ENCODE results near the gene SLC9A4. TPM values are rescaled to one million over a fixed set of nuclear protein-coding genes. Genes with fewer than 3 reads are reported as not detected.

Gene SLC9A4
- total and polyA plus RNA-seq, 2 of the 4 experiments (the other 2 are of a cell fraction), result not detected

- Histone ChIP-seq H3K36me3 (ENCODE audit: control insufficient read depth, insufficient read depth, low read length) (no peaks in the 10 kb centered on the region), H2BK20ac (ENCODE audit: low read depth, low read length) (no peak overlapping the region), H2BK5ac (ENCODE audit: low read depth, low read length, poor library complexity, severe bottlenecking) (no peak overlapping the region), H3K14ac (replicated peaks; ENCODE audit: low read depth, low read length) (no peak overlapping the region), H3K4me3 (ENCODE audit: insufficient read depth, low read depth, low read length) (no peak overlapping the region), H3K27ac (ENCODE audit: insufficient read depth, low read length) (no peak overlapping the region), H4K91ac (ENCODE audit: insufficient read depth, low read depth, low read length) (no peak overlapping the region), H3K23ac (ENCODE audit: low read depth, low read length) (no peak overlapping the region), H3K4me1 (ENCODE audit: control insufficient read depth, insufficient read depth, low read length) (no peaks in the 10 kb centered on the region), H3K4ac (ENCODE audit: low read depth, low read length) (no peak overlapping the region), H3K4me2 (ENCODE audit: low read depth, low read length) (no peak overlapping the region), H2AFZ (replicated peaks; ENCODE audit: low read length, poor library complexity) (no peak overlapping the region), H3K9me3 (ENCODE audit: control insufficient read depth, insufficient read depth, low read length) (no peaks in the 10 kb centered on the region), H2AK5ac (ENCODE audit: low read depth, low read length) (no peak overlapping the region), H3K56ac (ENCODE audit: extremely low read depth, insufficient read depth, low read length) (no peak overlapping the region), H4K8ac (ENCODE audit: low read depth in 2 of 2, low read length in 2 of 2) (no peak overlapping the region), H3K9ac (ENCODE audit: low read depth, low read length) (no peak overlapping the region), H2BK120ac (ENCODE audit: low read depth, low read length) (no peak overlapping the region), H4K20me1 (ENCODE audit: insufficient read depth, low read length) (no peaks in the 10 kb centered on the region), H2BK15ac (ENCODE audit: low read depth, low read length) (no peak overlapping the region), H4K5ac (ENCODE audit: low read depth, low read length) (no peak overlapping the region), H3K18ac (ENCODE audit: low read depth, low read length) (no peak overlapping the region), H3K79me1 (ENCODE audit: low read depth in 1 of 2, low read length in 2 of 2) (no peaks in the 10 kb centered on the region), H2AK9ac (replicated peaks; ENCODE audit: low read depth, low read length, poor library complexity) (no peak overlapping the region), H3K27me3 (ENCODE audit: control insufficient read depth, insufficient read depth, low read length) (peaks cover 3% of the 10 kb centered on the region; the same call in 1 of the 2 replicates), H3K9me1 (ENCODE audit: insufficient read depth, low read length) (no peaks in the 10 kb centered on the region)
- in situ Hi-C loops (cut with MboI; ENCODE audit: low sequenced_read_pairs), result loop anchor here (5.0 to 10.0 kb wide), 4 partner anchors 202 to 559 kb away; no protein-coding TSS in a partner anchor
- POLR2A ChIA-PET (ENCODE audit: unreplicated experiment), result no interaction called here
- CTCF ChIA-PET, result interaction anchor here (0.6 to 1.4 kb wide), 6 partner anchors 14 to 561 kb away, joined by 3 to 4 read pairs (median 4); no protein-coding TSS in a partner anchor
- TF ChIP-seq USF2 (IDR thresholded peaks at IDR 0.05; ENCODE audit: low read depth, low read length) (no peak), MXI1 (IDR thresholded peaks at IDR 0.05; ENCODE audit: borderline replicate concordance, low read depth, low read length) (no peak), BHLHE40 (IDR thresholded peaks at IDR 0.05; ENCODE audit: low read depth, low read length) (no peak), FOS (IDR thresholded peaks at IDR 0.05; ENCODE audit: low read depth, low read length) (no peak), ELK1 (IDR thresholded peaks at IDR 0.05; ENCODE audit: borderline replicate concordance, low read depth, low read length) (no peak), SMC3 (IDR thresholded peaks at IDR 0.05; ENCODE audit: low read depth, low read length) (no peak)
- BruUV-seq (replicated peaks), result no TSS peak
- dilution Hi-C loops (cut with HindIII; ENCODE audit: low sequenced_read_pairs, unreplicated experiment), result no loop called here
- DNase-seq (no peak), ATAC-seq (ENCODE audit: low read depth) (no peak)
- WGBS, 2 experiments (ENCODE audit: extremely low coverage in 2 of 2, insufficient read length in 1 of 2), result no CpG with 5 or more reads among the region's 3 CpGs
- intact Hi-C loops (cut with micrococcal nuclease), result no loop called here
Observed at GRCh38 chr2:102444233-102444632, 28.8 kb upstream of the SLC9A4 start.
